AG04449 (cell line): ENCODE measurements around the gene NCOR1.

Experiments
- CTCF ChIA-PET: fragments of 350-600 bp; formaldehyde crosslinking; extraction: SDS; loops from one replicate; lab custom pipeline; 2021; ENCODE audit warnings: antibody characterized with exemption; lab: Yijun Ruan, JAX
- POLR2A ChIA-PET: fragments of 400-600, 350-600 bp; formaldehyde crosslinking; extraction: SDS; loops from one replicate; lab custom pipeline; 2020; ENCODE audit warnings: antibody characterized with exemption, inconsistent platforms; lab: Yijun Ruan, JAX
- DNase-seq: peaks from one replicate; pipeline ENCODE4 v3.0.0-alpha.2; 2010; ENCODE audit warnings: low read depth, low spot score
- H3K4me3 ChIP-seq: 2 replicates; pipeline ENCODE4 v1.5.1; 2011; ENCODE audit warnings: low read depth, mild to moderate bottlenecking, control low read depth, low read length
- TF ChIP-seq, protein P1 (sequence below): IDR thresholded peaks from one replicate; pipeline ENCODE4 v1.5.1; 2011; ENCODE audit warnings: mild to moderate bottlenecking, moderate library complexity, low read length, control low read depth, inconsistent platforms; ENCODE audit not compliant: insufficient read depth; ENCODE audit errors: missing control alignments

The NCOR1 gene

GRCh38 chr17:16002708-16003260 lies 212.6 kb downstream of the NCOR1 start:
- TF ChIP-seq, protein P1, sequence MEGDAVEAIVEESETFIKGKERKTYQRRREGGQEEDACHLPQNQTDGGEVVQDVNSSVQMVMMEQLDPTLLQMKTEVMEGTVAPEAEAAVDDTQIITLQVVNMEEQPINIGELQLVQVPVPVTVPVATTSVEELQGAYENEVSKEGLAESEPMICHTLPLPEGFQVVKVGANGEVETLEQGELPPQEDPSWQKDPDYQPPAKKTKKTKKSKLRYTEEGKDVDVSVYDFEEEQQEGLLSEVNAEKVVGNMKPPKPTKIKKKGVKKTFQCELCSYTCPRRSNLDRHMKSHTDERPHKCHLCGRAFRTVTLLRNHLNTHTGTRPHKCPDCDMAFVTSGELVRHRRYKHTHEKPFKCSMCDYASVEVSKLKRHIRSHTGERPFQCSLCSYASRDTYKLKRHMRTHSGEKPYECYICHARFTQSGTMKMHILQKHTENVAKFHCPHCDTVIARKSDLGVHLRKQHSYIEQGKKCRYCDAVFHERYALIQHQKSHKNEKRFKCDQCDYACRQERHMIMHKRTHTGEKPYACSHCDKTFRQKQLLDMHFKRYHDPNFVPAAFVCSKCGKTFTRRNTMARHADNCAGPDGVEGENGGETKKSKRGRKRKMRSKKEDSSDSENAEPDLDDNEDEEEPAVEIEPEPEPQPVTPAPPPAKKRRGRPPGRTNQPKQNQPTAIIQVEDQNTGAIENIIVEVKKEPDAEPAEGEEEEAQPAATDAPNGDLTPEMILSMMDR, result no peak
- no peak overlapping the region for H3K4me3 ChIP-seq
- ChIA-PET POLR2A (no interaction called here), CTCF (interaction anchor here (3.0 kb wide), 1 partner anchor 11 kb away, joined by 19 read pairs; no protein-coding TSS in a partner anchor)
- no peak for DNase-seq

DNA sequence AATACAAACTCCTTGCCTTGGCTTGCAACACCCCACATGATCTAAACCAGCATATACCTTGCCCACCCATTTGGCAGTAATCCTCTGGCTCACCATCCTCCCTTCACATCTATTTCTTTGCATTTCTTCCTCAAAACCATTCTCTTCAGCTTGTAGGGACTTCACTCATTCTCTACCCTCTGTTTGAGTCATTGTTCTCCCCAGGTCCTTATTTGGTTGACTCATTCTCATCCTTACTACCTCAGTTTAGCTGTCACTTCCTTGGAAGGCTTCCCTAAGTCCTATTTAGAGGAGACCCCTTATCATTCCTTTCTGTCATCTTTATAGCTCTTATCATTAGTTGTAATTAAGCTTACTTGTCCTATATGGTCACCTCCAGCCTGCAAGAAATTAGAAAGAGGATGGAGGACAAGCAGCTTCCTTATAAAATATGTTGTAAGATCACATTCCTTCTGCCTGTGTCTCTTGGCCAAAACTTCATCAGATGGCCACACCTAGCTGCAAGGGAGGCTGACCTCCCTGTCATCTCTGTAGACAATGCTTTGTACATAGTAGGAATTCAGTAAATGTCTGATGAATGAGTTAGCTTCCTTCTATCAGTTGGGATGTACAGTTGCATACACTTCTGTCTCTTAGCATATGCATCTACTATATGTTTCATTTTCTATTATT lies 214.0 kb downstream of the NCOR1 start:
- ChIA-PET CTCF (interaction anchor here (1.0 to 3.0 kb wide), 3 partner anchors 10 to 56 kb away, joined by 3 to 19 read pairs (median 4); partner anchors contain the start of gene ADORA2B), POLR2A (interaction anchor here (0.7 kb wide), 1 partner anchor 26 kb away, joined by 3 read pairs; no protein-coding TSS in a partner anchor)
- no peak for DNase-seq
- H3K4me3 ChIP-seq, result peak overlapping the region; percentile 85; the same call in 1 of the 2 replicates
- TF ChIP-seq, protein P1, result no peak

DNA sequence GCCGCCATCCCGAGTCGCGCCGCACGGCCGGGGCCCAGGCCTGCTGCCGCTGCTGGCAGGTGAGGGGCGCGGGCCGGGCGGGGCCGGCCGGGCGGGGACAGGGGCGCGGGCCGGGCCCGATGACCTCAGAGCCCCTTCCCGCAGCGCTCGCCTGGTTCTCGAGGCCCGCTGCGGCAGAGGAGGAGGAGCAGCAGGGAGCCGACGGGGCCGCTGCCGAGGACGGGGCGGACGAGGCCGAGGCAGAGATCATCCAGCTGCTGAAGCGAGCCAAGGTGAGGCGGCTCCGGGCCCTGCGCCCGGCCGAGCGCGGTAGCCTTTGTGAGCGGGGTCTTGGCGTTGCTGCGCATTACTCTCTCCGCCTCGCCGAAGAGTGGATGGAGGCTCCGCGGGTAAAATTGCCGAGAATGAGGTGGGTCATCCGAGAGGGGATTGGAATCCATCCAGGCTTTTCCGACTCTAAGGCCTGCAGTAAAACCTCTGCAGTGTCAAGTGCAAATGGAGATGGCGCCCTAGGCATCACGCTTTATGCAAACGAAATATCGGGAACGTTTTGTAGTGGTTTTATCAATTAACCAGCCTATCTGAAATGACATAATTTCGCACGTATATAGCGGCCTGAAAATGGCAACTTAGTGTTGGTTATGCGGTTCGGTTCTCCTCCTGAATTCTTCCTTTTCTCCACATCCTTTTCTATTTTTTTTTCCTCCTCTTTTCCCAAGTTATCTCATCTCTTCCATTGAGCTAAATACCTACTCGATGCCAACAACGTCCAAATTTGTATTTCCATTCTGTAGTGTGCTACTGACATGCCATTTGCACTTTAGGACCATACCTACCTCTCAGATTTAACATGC lies 215.1 kb downstream of the NCOR1 start:
- POLR2A ChIA-PET, result interaction anchor here (0.6 to 2.6 kb wide), 4 partner anchors 15 to 811 kb away, joined by 3 to 15 read pairs (median 3); partner anchors contain the start of gene ADORA2B

GRCh38 chr17:15999141-15999973 lies 216.0 kb downstream of the NCOR1 start, which contains the start of the genes TTC19 and ZSWIM7:
Gene TTC19 (plus strand): TSS chr17:15999824. CDS start chr17:15999849, 25 bp downstream.
Gene ZSWIM7 (minus strand): TSS chr17:15999704. CDS start chr17:15999594, 110 bp downstream.
- H3K4me3 ChIP-seq, result peak within 1 kb of the TSS; percentile 85
- TF ChIP-seq, protein P1, result no peak
- peak; percentile 53 for DNase-seq
- POLR2A ChIA-PET, result interaction anchor here (0.6 to 2.6 kb wide), 5 partner anchors 14 to 382 kb away, joined by 3 to 15 read pairs (median 3); partner anchors contain the start of gene ADORA2B
- CTCF ChIA-PET, result interaction anchor here (0.6 to 4.7 kb wide), 14 partner anchors 8 to 258 kb away, joined by 3 to 34 read pairs (median 3); partner anchors contain the start of gene ADORA2B

More for the DNA sequence above, 215.1 kb downstream of the NCOR1 start:
- H3K4me3 ChIP-seq, result peak overlapping the region; percentile 85
- no peak for DNase-seq
- TF ChIP-seq, protein P1, result no peak
- CTCF ChIA-PET, result interaction anchor here (1.0 to 4.7 kb wide), 6 partner anchors 11 to 172 kb away, joined by 3 to 34 read pairs (median 4); partner anchors contain the start of gene ADORA2B

- POLR2A ChIA-PET, result interaction anchor here (2.6 kb wide), 1 partner anchor 53 kb away, joined by 15 read pairs; the partner anchor contains the start of gene ADORA2B
- no peak overlapping the region for H3K4me3 ChIP-seq
- no peak for DNase-seq
- CTCF ChIA-PET, result interaction anchor here (0.8 to 5.0 kb wide), 7 partner anchors 22 to 170 kb away, joined by 3 to 43 read pairs (median 4); partner anchors contain the start of gene ADORA2B
- TF ChIP-seq, protein P1, result no peak
These were observed 217.2 kb downstream of the NCOR1 start for GRCh38 chr17:15998031-15998562.
